ENCODE measurements around the gene PREP. TPM values are rescaled to one million over a fixed set of nuclear protein-coding genes. Genes with fewer than 3 reads are reported as not detected.

PREP gene
- total and polyA plus RNA-seq, 12 donors = 11.7 to 37.1 (median 17.7) TPM

- Histone ChIP-seq H3K36me3 (replicated peaks in 1 of 2) (no peaks in the 10 kb centered on the region), H3K9me3 (replicated peaks in 1 of 3) (peaks cover 0 to 4% (median 0%) of the 10 kb centered on the region in 3 donors), H3K4me3 (no peak overlapping the region), H3K27me3 (no peaks in the 10 kb centered on the region), H3K4me1 (replicated peaks in 1 of 2) (no peaks in the 10 kb centered on the region), H3K27ac (no peak overlapping the region)
- TF ChIP-seq CTCF (IDR thresholded peaks at IDR 0.05) = no peak
- TF ChIP-seq POLR2A (IDR thresholded peaks at IDR 0.05) = no peak
- DNase-seq = no peak
- WGBS, 4 donors = 73 to 79% (median 78%) methylated on average over 5 of the region's 5 CpGs
- intact Hi-C loops (cut with DNase I) = no loop called here
These were observed 94.0 kb downstream of the PREP start for GRCh38 chr6:105308840-105309239.

GRCh38 chr6:105305521-105305920 is 97.4 kb downstream of the PREP start:
- Histone ChIP-seq H3K27me3 (no peaks in the 10 kb centered on the region), H3K4me1 (replicated peaks in 1 of 2) (no peaks in the 10 kb centered on the region), H3K27ac (no peak overlapping the region), H3K36me3 (replicated peaks in 1 of 2) (no peaks in the 10 kb centered on the region), H3K9me3 (replicated peaks in 1 of 3) (peaks cover 0 to 4% (median 0%) of the 10 kb centered on the region in 3 donors), H3K4me3 (no peak overlapping the region)
- intact Hi-C loops (cut with DNase I) = no loop called here
- 76 to 89% (median 84%) methylated on average over 1 of the region's 1 CpG for WGBS, 4 donors
- TF ChIP-seq CTCF (IDR thresholded peaks at IDR 0.05) = no peak
- TF ChIP-seq POLR2A (IDR thresholded peaks at IDR 0.05) = no peak
- no peak for DNase-seq

- Histone ChIP-seq H3K9me3 (replicated peaks in 1 of 3) (peaks cover 0 to 4% (median 0%) of the 10 kb centered on the region in 3 donors), H3K4me1 (replicated peaks in 1 of 2) (no peaks in the 10 kb centered on the region), H3K27me3 (no peaks in the 10 kb centered on the region), H3K27ac (no peak overlapping the region), H3K36me3 (replicated peaks in 1 of 2) (no peaks in the 10 kb centered on the region), H3K4me3 (no peak overlapping the region)
- intact Hi-C loops (cut with DNase I) = no loop called here
- no peak for DNase-seq
- no peak for TF ChIP-seq CTCF (IDR thresholded peaks at IDR 0.05)
- no peak for TF ChIP-seq POLR2A (IDR thresholded peaks at IDR 0.05)
These were observed 98.1 kb downstream of the PREP start for GRCh38 chr6:105304825-105305224.

- 96 to 100% (median 98%) methylated on average over 3 of the region's 3 CpGs for WGBS, 4 donors
- no peaks in the 10 kb centered on the region for H3K27me3 ChIP-seq
- no peak overlapping the region for H3K4me3 ChIP-seq
- H3K4me1 ChIP-seq (replicated peaks in 1 of 2) = no peaks in the 10 kb centered on the region
- H3K9me3 ChIP-seq (replicated peaks in 1 of 3) = peaks cover 0 to 4% (median 0%) of the 10 kb centered on the region in 3 donors
- TF ChIP-seq POLR2A (IDR thresholded peaks at IDR 0.05) (no peak), CTCF (IDR thresholded peaks at IDR 0.05) (no peak)
- intact Hi-C loops (cut with DNase I) = no loop called here
- H3K27ac ChIP-seq = no peak overlapping the region
- no peaks in the 10 kb centered on the region for H3K36me3 ChIP-seq (replicated peaks in 1 of 2)
- no peak for DNase-seq
These were observed 98.5 kb downstream of the PREP start for GRCh38 chr6:105304366-105304765.
